NCI-H345 treated with DMSO at 0.1 percent for 48 hours (cell line): ENCODE data around the gene DAB1.

Experiments
- DNase-seq: peaks from one replicate; lab custom pipeline; 2025; ENCODE audit not compliant: unreplicated experiment; lab: John Stamatoyannopoulos, UW

Gene DAB1

DNA sequence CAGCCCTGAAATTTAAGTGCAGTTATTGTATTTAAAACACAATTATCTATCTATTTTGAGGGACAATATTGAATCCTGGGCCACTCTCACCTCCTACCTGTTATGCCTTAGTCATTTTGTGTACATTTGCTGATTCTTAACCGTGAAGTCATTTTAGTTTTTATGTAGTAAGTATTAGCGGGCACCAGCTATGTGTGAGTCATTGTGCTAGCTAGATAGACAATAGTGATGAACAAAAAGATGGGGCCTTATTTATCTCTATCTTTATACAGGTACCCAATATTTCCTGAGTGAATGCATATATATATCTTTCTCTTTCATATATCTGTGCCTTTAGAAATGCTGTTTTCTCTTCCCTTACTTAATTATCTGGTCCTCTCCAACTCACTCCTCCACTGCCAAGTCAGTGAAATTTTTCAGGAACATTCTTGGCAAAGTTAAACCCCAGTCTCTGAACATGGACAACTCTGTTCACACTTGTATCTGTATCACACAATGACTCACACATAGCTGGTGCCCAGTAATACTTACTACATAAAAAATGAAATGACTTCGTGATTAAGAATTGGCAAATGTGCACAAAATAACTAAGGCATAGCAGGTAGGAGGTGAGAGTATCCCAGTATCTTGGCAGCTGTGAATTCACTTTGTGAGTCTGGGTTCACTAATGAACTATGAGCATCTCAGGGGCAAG, 292.0 kb downstream of the DAB1 start:
- no peak for DNase-seq

DNA sequence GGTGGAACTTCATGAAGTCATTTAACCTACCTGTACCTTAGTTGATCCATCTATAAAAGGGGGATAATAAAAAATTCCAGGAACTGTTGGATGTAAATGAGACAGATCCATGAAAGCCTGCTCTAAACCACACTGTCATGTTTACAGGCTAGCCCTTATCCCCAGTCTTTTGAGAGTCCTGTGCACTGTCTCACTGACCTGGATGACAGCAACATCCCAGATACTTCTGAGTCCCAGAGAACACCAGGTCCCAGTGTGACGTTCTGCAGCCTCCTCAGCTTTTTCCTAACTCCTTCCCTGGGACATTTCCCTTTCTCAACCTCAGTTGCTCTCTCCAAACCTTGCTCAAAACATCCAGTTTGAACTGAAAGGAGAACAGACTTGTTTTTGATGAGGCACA, 292.6 kb downstream of the DAB1 start:
- no peak for DNase-seq

DNA sequence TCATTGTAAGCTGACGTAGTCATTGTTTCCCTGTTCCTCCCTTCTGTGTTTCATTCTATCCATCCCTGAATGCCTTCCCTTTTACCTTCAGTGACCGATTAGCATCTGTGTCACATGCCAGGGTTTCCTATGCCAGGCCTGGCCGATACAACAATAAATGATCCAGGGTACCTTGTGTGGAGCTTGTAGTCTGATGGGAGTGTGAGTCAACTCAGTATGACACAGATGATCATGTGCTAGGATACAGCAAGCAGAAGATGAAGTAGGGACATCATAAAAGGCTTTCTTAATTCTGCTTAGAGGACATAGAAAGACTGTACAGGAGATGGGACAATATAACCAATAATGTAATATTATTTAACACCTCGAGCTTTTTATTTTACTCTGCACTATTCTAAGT, 294.0 kb downstream of the DAB1 start:
- DNase-seq: no peak

DNA sequence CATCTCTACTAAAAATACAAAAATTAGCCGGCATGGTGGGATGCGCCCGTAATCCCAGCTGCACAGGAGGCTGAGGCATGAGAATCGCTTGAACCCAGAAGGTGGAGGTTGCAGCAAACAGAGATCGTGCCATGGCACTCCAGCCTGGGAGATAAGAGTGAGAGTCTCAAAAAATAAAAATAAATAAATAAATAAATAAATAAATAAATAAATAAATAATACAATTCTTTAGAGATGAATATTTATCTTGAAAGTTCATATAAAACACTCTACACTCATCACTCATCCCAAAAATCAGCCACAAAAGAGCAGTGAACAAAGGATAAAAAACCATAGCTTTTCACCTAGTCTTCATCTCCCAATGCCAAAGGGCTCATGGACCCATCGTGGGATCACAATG, 295.9 kb downstream of the DAB1 start:
- DNase-seq: no peak

DNA sequence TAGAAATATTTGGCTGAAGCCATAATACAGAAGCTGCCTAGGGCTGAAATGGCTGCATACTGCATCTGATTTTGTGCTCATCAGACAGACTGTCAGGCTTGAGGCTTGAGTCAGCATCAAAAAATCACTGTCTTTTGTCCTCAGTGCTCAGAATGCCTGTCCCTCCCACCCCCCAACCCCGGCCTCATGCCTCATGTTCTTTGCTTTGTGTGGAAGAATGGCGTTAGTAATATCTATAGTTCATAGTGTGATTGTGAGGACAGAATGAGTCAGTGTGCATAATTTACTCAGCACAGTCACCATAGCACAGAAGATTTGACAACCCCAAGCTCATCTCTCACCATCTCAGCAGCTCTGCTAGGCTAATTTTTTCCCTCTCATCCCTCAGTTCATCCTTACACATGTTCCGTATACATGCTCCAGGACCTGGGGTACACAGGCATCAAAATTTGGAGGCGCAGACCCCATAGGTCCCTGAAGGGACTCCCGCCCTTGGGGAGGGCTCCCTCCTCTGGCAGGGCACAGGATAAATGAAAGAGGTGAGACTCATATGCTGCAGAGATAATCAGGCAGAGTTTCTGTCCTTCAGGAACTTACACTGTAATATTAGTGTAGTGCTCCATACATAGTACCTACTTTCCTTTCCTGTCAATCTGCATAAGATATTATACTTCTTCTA, 299.0 kb downstream of the DAB1 start:
- no peak for DNase-seq

DNA sequence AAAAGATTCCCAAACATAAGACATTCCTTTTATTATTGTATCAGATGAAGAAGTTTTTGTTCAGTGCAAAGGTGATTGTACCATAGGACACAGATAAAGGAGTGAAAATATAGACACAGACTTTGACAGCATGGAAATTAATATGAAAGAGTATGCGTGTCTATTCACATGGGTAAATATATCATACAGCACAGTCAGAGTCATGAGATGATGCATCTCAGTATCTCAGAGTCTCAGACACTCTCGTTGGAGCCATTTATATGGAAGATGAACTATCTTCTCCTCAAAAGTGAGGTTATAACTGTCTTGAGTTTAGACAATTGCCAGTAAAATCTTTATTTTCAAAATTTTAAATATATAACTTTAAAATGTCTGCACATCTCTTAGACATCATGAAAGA, 299.7 kb downstream of the DAB1 start:
- DNase-seq: no peak

DNA sequence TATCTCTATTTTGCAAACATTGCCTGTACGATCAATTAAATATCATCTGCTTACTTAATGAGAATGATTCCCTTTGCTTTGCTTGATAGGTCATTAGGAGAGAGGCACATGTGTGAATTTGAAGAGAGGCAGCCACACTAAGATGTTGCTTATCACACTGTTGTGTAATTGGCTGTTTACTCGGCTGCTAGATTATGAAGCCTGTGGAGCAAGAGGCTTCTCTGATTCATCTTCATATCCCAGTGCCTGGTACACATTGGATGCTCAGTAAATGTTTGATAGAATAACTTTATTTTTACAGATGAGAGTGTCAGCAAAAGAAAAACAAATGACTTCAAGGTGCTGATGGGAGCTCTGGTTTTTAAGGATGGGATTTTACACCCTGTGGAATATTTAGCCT, 301.8 kb downstream of the DAB1 start:
- DNase-seq: no peak

DNA sequence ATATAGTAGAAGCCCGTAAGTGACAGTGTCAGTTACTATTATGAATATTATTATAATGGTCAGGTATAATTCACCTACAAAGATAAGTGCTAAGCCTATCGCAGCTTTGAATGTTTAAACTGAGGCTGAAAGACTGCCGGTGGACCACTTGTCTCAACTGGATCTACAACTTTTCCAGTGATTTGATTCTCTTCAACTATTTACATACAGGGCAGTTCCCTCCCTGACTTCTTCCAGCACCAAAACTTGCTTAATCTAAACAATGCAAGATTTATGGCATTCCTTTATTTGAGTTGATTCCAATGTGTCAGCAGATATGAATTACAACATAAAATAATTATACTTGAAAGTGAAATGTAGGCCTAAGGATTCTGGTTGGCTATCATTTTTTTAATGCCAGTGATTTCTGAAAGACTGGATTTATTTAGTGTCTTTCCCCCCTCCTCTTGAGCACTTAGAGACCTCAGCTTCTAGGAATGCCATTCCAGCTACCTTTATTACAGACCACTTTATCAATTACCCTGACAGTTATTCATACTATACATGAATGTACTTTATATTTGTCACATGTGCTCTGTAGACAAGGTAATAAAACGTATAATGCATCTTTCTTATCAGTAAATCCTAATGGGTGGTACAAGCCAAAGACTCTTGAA, 304.8 kb downstream of the DAB1 start:
- no peak for DNase-seq

DNA sequence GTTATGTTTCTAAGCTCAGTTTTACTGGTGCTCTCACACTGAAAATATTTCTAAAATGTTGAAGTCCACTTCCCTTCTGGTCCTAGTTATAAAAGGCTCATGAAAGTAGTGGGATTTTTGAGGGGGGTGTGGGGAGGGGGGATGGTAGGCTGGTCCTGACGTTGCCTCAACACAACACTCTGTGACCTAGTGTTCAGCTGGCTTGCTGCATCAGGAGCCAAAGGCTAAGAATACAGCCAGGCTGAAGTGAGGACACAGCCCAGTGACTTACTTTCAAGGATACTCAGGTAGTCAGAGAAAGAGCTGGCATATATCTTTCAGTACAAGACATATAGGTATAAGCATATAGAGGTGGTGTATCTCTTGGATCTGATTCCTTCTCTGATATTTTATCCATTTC, 306.1 kb downstream of the DAB1 start:
- no peak for DNase-seq

DNA sequence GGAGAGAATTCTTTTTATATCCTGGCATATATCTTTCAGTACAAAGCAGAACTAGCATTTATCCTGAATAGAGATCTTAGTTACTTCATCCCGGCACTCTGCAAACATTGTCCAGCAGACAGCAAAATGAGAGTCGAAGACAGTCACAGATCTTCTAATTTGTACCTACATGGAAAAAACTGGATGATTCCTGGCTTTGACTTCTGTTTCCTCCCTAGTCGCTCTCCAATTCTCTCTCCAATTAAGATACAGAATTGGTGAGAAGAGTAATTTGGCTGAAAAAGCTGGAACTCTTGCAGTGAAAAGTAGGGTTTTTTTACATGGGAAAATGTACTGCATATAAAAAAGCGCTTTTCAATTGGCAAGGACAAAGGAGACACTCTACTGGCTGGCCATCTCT, 307.0 kb downstream of the DAB1 start:
- DNase-seq: no peak

DNA sequence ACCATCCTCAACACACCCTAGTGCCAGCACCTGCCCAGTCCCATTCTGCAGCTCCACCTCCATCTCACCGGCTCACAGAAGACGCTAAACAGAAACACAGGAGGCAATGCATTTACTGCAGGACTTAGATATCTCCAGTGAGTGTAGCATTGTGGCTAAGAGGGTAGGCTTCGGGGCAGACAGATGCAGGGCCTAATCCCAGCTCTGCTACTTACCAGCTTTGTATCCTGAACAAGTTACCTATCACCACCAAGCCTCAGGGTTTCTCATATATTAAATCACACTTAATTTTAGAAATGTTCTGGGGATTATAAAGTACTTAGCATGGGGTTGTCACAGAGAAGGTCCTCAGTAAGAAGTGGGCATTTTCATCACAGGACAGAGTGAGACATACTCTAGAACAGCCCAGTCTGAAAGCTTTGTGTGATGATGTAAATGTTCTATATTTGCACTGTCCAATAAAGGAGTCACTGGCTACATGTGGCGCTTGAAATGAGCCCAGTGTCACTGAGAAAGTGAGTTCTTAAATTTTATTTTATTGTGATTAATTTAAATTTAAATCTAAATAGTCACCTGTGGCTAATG, 308.7 kb downstream of the DAB1 start:
- DNase-seq: no peak

DNA sequence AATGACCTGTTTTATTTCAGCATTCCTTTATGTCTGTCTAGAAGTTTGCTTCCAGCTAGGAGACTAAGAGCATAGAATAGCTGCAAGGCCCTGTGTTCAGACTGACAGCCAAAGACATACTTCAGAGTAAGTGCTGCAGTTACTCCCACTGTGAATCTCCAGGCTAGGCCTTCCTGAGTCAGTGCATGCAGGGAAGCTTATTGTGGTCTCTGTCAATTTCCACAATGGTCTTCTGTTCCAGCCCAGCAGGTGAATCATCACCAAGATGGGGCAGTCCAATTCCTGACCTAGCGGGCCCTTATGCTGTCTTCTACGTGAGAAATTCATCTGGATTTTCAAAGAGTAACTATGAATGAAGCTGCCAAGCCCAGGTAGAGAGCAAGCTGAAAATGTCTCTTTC, 311.7 kb downstream of the DAB1 start:
- no peak for DNase-seq

DNA sequence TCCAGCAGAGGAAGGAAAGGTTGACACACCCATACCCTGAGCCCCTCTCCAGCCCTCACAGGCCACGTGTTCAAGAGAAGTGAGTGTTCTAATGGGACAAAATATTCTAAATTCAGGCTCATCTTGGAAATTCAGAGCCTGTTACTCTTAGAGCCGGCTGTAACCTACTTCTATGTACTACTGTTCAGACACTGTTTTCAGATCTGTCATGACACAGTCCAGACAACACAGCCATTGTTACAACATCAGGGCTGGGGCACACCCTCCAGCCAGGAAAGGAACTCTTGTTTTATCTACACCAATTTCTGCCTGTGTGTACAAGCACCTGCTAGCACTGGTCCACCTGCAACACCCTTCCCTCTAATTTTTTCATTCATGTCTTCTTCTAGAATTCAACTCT, 312.7 kb downstream of the DAB1 start:
- no peak for DNase-seq

DNA sequence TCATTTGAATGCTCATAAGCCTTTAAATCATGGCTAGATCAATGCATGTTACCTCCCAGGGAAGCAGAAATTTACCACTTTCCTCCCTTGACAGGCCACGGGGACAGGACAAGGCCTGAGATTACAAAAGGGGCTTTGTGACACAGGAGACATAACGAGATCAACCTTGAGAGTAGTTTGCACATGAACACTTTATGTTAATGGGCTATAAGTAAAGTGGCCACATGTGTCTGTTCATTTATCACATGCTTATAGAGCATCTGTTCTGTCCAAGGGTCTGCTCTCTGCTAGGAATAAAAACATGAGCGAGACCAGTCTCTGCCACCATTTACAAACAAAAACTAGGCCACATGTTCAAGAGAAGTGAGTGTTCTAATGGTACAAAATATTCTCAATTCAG, 314.0 kb downstream of the DAB1 start:
- no peak for DNase-seq

DNA sequence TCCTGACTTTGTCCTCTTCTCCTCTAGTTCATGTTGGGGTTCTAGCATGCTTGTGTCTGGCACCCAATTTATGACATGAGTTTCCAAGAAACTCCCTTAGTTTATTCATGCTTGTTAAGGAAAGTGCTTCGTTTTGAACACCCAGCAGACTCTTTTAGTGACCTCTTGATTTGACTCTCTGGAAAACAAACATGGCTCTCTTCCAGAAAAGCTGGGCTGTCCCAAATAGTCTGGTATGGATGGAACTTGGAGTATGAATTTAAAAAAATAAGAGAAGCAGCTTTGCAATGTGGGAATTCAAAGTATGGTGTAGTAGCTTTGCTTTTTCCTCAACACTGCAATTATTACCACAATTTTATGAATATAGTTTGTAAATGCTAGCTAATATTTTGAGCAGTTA, 314.6 kb downstream of the DAB1 start:
- no peak for DNase-seq

DNA sequence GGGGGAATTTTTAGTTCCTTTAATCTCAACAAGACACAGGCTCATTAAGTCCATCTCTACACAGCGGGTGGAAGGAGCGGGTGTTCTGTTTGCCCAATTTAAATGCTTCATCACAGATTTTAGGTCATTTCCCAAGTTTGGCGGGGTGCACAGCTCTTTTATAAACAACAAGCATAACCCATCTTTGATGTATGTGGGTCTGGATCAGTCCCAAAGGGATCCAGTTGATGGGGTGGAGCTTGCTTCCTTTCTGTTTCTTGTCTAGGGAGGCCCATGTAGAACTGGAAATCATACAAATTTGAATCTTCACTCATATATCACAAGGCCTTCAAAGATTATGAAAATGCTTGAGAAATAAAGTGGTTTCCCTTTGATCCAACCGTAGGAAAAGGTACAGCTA, 317.6 kb downstream of the DAB1 start:
- DNase-seq: no peak

DNA sequence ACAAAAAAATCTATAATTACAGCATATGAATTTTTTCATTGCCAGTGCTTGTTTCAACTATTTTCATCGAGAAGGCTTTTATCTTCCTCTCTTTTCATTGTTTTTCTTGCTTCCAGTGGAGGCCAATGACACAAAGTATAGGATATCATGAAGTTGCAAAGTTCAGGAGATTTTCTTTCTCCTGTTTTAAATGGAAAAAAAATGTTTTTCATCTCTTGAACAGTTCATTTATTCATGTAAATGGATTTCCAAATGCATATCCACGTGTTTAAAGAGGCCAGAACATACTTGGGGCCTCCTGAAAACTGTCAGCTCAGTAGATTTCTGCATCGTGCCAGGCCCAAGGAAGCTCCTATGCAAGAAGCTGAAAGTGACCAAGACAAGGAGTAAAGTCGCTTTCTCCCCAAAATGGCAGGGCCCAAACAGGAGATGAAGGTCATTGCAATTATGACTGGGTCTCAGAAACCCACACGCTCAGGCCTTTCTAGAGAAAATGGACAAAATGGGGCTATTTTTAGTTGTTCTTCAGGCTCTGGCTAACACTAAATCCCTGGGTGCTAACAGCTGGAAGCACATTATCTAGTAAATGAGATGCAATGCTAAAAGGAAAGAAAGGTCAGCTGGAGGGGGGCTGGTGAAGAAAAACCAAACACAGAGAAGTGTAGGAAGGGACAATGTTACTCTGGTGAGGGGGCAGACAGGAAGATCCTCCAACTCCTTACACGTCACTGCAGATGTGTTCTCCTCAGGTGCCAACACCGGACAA, 321.1 kb downstream of the DAB1 start:
- DNase-seq: no peak

DNA sequence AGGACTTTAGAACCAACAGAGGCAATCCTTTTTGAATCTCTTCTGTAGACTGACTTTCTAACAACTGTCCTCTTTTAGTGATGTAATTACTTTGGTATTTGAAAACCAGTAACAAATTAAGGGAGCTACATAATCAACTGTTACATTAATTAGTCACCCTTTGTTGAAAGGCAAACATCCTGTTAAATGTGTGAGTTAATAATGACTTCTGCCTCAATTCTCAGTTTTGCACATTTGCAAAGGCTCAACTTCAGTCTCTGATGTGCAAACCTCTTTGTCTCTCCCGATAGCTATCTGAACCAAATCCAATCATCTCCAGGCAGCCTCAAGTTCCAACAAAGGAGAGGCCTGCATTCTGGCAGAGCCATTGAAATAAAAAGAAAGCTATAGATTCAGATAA, 322.7 kb downstream of the DAB1 start:
- DNase-seq: no peak

DNA sequence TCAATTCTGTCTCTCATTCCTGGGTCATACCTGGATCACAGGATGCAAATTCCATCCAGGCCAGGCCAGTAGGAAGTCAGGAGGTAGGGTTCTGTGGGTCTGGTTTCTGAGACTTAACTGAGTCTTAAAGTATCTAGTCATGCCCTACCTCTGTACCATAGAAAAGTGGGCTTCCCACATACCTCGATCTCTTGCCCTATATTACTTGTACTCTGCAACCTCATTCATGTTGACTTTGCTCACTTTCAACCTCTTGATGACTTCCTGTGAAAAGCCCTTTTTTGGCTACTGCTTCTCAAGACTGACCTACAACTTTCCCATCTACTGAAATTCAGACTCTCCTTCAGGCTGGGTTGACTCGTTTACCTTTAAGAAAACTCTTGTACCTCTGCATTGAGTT, 329.1 kb downstream of the DAB1 start:
- no peak for DNase-seq

DNA sequence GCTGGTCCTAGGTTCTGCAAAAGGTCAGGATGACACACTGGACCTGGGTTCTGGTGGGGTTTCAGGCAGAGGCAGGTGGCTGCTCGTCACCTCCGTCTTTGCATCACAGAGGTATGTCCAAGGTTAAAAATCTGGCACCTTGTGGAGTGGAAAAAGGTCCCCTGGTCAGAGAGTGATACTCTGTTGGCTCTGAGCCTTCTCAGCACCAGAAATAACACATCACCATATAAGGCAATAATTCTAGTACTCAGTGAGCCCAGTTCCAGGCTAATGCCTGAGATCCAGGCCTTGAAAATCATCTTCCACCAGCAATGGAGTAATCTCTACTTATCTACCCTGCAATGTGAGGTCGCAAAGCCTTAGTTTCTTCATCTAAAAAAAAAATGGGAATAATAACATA, 330.7 kb downstream of the DAB1 start:
- no peak for DNase-seq

DNA sequence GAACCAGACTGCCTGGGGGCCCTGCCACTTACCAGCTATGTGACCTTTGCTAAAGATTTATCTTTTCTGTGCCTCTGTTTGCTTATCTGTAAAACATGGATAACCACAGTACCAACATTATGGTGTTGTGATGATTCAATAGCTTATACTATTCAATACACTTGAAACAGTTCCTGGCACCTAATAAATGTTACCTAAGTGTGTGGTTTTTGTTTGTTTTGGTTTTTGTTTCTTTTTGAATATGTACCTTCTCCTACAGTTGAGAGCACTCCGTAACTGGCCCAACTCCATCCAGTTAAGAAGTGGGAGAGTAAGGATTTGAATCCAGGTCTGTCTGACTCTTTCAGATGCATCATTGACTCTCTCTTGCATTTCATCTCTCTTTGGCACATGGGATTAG, 332.2 kb downstream of the DAB1 start:
- no peak for DNase-seq
